ENCODE measurements around the gene SPATS2L.

Gene SPATS2L

DNA sequence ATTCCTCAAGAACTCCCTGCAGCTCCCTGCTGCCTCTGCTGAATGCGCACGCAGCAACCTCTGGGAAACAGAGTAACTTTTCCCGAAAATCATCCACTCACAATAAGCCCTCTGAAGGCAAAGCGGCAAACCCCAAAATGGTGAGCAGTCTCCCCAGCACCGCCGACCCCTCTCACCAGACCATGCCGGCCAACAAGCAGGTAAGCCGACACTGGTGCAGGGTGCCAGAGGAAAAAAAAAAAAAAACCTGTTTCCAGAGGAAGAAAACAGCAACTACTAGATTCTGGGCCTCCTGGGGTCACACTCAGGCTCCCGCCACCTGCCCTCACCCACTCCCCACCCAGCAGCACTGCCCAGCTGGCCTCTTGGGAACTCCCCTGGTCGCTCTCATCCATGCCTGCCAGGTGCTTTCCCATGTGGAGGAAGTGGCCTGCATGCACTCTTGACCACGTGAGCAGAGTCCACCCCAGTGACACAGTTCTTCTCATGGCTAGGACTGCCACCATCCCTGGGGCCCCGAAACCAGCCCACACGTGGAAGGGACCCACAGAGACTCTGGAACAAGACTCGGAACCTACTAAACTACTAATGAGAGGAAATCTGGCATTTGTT lies 166.5 kb downstream of the SPATS2L start:
- no peak for DNase-seq

- DNase-seq: no peak
Observed at GRCh38 chr2:200475795-200476194, 169.3 kb downstream of the SPATS2L start.

GRCh38 chr2:200476836-200477235 lies 170.3 kb downstream of the SPATS2L start:
- DNase-seq: no peak

- DNase-seq: no peak
Observed at GRCh38 chr2:200477667-200478131, 171.2 kb downstream of the SPATS2L start.

GRCh38 chr2:200479692-200480265 lies 173.3 kb downstream of the SPATS2L start:
- no peak for DNase-seq

DNA sequence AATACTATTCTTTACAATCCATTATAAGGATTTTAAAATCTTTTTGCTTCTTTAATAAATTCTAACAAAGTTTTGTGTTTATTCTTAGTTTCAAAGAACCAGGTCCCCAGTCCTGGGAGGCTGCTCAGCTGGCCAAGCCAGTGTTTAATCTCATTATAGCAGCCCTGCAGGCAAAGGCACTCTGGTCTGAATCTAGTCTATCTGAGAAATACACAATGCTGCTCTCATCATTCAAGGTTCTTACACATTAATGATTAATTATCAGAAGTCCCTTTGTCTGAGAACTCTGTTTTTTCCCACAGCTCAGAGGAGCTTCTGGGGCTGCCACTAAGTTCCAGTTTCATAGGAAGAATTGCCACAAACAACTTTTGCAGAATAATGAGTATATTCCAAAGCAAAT lies 175.7 kb downstream of the SPATS2L start:
- DNase-seq: no peak

GRCh38 chr2:200483729-200484198 lies 177.3 kb downstream of the SPATS2L start:
- DNase-seq: peak in 1 of 2 experiments; percentile 13

- no peak for DNase-seq
Observed at GRCh38 chr2:200484934-200485333, 178.4 kb downstream of the SPATS2L start.

- DNase-seq: no peak
Observed at GRCh38 chr2:200486529-200486928, 180.0 kb downstream of the SPATS2L start.

DNA sequence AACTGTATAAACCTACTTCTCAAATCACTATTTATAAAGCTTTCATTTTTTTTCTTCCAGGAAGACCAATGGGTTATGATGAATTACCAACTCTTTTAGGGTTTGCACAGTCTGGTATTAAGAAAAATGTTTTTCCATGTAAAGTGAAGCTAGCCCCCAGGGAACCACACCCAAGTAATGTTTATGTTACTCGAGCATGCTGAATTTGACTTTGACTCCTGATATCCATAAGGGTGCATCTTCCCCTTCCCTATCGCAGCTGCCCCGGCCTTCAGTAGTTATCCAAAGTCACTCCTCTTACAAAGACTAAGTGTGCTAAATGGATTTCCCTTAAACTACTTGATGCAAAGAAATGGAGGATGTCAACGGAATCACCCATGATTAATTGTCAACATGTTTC lies 181.7 kb downstream of the SPATS2L start:
- no peak for DNase-seq

DNA sequence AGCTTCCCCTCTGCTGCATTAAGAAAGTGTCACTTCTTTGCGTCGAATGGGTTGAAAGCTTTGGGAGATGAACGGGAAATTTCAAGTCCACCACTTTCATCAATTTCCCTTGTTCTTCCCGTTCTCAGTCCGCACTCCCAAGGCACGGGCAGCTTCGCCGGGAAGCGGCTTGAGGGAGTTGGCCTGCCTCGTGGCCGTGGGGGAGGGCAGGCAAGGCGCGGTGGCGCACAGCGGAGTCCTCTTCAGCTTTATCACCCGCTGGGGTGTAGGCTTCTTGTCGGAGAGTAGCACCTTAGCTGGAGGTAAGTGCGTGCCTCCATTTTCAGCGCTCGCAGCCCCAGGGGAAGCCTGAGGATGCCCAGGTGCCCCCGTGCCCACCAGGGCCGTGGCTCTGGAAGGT lies 183.5 kb downstream of the SPATS2L start:
- no peak for DNase-seq

DNA sequence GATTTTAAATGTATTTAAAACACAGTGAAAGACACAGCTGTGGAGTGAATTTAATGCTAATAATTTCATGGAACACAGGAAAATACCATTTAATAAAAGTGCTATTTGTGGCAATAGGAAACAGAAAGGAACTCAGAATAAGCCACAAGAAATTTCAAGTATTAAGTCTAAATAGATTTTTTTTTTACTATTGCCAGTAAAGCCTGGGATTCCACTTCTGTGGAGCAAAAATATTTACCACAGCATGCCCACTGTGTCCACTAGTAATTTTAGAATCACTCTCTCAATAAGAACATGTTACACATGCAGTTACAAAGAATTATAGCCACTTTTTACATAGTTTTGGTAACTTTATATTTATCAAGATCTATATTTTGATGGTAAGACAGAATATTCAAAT lies 186.2 kb downstream of the SPATS2L start:
- no peak for DNase-seq

DNA sequence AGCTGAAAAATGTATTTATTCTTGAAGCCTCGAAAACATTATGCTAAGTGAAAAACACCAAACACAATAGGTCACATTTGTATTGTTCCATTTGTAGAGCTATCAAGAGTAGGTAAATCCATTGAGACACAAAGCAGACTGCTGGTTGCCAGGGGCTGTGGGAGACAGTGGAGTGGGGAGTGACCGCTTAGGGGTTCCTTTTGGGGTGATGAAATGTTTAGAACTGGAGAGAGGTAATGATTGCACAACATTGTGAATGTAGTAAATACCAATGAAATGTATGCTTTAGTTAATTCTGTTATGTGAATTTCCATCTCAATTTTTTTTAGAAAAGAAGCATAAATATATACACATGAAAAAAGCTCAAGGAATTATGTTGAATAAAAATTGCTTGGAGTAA lies 187.6 kb downstream of the SPATS2L start:
- no peak for DNase-seq

GRCh38 chr2:200496696-200497095 lies 190.2 kb downstream of the SPATS2L start:
- no peak for DNase-seq

DNA sequence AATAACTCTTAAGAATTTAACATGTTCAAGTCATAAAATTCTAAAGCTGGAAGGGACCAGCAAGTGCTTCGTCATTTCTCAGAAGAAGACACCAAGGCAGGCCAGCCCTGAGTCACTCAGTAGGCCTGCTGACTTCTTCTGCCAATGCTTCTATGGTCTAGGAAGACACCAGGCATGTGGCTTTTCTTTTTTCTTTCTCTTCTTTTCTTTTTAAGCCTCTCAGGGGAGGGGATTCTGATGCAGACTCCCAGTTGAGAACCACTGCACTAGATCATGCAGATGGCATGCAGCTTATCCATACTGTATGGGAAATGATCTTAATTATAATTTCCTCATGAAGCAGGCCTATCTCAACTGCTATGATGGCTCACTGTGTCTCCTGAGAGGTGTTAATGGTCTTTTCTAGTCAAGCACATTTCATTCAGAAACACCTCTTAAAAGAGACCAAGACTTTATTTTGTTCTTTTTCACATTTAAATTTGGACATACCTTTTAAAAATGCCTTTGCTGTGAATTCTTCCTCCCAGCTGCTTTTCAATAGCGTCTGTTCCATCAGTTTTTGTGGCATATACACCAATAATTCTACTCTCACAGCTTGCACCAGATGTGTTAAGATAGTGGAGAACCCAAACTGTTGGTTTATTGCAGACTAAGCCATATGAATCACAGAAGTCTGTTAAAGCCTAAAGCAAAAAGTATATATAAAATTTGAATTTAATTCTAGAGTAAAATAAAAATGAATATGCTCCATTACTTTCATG lies 192.1 kb downstream of the SPATS2L start:
- DNase-seq: no peak

DNA sequence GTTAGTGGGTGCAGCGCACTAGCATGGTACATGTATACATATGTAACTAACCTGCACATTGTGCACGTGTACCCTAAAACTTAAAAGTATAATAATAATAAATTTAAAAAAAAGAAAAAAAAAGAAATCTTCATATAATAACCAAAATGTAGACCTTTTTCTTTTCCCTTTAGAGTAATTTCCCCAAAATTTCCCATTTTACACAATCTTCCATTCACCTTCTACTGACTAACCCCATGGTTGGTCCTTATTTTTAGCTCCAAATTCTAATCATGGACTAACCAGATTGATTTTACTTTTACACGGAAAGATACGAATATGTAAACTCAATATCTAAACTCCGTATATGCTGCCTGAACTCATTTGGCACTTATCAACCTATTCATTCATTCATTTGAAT lies 195.7 kb downstream of the SPATS2L start:
- DNase-seq: no peak

GRCh38 chr2:200506679-200507078 lies 200.2 kb downstream of the SPATS2L start:
- DNase-seq: no peak

DNA sequence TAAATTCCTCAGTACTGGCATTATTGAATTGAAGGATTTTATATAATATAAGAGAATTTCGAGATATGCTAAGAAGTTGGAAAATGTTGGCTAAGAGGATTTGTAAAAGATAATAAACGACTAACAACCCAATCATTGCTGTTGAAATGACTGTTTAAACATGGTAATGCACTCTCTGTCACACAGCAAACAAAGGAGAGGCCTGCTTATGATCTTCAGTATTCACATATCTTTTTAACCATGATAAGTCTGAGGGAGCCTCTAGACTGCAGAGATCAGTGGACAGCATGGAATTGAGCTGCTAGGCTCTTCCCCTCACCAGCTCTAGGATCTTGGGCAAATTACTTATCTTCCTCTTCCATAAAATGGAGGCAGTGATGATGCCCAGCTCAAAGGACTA lies 200.7 kb downstream of the SPATS2L start:
- DNase-seq: no peak

GRCh38 chr2:200509235-200509611 lies 202.7 kb downstream of the SPATS2L start:
- DNase-seq: no peak

DNA sequence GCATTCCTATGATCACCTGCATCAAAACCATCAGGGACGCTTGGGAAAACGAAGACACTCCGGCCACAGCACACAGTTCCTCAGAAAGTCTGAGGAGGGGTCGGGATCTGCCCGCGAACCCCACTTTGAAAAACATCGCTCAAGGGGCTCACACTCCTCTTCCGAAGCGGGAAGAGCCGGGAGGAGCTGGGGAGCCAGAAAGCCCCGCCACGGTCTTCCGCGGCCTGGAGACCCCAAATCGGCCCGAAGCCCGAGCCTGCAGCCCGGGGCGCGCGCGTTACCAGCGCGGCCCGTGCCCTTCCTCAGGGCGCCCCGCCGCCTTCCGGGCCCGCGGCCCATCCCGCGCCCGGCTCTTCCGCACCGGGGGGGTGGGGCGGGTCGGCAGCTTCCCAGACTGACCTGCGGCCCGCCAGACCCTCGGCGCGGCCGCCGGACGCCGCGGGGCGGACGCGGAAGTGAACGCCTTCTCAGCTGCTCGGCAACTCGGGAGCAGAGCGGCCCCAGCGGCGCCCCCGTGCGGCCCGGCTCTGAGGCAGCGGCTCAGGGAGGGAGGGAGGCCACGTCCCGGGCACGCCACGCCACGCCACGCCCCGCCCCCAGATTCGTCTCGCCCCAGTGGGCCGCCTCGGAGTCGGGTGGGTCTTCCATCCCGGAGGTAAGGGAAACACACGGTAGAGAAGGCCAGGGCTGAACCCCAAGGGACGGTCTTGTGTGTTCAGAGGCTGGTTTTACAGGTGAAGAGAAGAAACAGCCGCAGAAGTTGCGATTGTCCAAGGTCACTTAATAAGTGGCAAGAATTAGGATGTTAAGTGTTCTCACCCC lies 203.3 kb downstream of the SPATS2L start, which contains the start of gene KCTD18:
TSS of gene KCTD18 (minus strand) at position 457 of the 822 bp plus-strand sequence. CDS start 3,052 bp downstream, outside the sequence.
- DNase-seq: peak; percentile 36 to 83

DNA sequence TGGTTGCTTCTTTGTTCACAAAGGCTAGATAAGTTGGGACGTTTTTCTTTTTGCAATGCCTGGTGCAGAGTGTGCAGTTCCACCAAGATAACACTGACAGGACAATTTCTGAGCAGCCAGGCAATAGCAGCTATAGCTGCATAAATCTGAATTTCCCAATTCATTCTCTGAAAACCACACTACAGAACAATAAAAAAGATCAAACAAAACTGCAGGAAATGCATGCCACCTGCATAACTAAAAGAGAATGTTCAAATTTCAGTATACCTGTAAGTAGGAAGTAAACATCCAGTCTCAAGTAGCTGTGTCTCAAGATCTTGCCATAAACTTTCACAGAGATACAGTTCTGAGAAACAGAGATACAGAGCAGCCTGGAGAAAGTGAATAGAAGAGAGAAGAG lies 208.7 kb downstream of the SPATS2L start:
- DNase-seq: no peak

- DNase-seq: no peak
Observed at GRCh38 chr2:200523158-200523557, 216.7 kb downstream of the SPATS2L start.

- DNase-seq: no peak
Observed at GRCh38 chr2:200523604-200524003, 217.1 kb downstream of the SPATS2L start.

All from SW 1271 (cell line).